WTC11 (cell line): ENCODE data around the gene ADAM12. TPM values are rescaled to one million over a fixed set of nuclear protein-coding genes. Genes with fewer than 3 reads are reported as not detected.

Experiments used
- ATAC-seq: fragments of 200-7000 bp; cut with Tn5 transposase; 2 replicates; pipeline ENCODE4 v1.10.0; 2021; ENCODE audit warnings: mild to moderate bottlenecking, moderate library complexity
- CTCF ChIA-PET: fragments of 300-600 bp; sonication (Branson Sonifier 250); formaldehyde crosslinking; loops from one replicate; lab custom pipeline; 2021; ENCODE audit warnings: antibody characterized with exemption; lab: Charles Lee
- POLR2A ChIA-PET: fragments of 350-600 bp; sonication (Branson Sonifier 250); formaldehyde crosslinking; loops from one replicate; lab custom pipeline; 2021; ENCODE audit warnings: antibody characterized with exemption; lab: Charles Lee
- DNase-seq: peaks from one replicate; pipeline ENCODE4 v3.0.0; 2021; ENCODE audit warnings: low spot score
- H3K27ac Mint-ChIP-seq: 2 replicates; pipeline ENCODE4 v1.8.0; 2021; ENCODE audit warnings: mixed read lengths
- H3K27me3 Mint-ChIP-seq: 2 replicates; pipeline ENCODE4 v1.8.0; 2021; ENCODE audit warnings: low read depth, mild to moderate bottlenecking, moderate library complexity, mixed read lengths
- H3K36me3 Mint-ChIP-seq: 2 replicates; pipeline ENCODE4 v1.8.0; 2021; ENCODE audit warnings: mixed read lengths
- H3K4me1 Mint-ChIP-seq: 2 replicates; pipeline ENCODE4 v1.8.0; 2022; ENCODE audit warnings: mixed read lengths
- H3K4me3 Mint-ChIP-seq: 2 replicates; pipeline ENCODE4 v1.8.0; 2021; ENCODE audit warnings: mild to moderate bottlenecking, moderate library complexity, mixed read lengths
- H3K9me3 Mint-ChIP-seq: 2 replicates; pipeline ENCODE4 v1.8.0; 2021; ENCODE audit warnings: mixed read lengths
- CREB1 ChIP-seq: sonication (generic); formaldehyde crosslinking; IDR thresholded peaks from 2 replicates; pipeline ENCODE4 v1.8.0; 2023; ENCODE audit warnings: mild to moderate bottlenecking, missing genetic modification reagents
- EMX1 ChIP-seq: fragments of 250-450 bp; sonication (Bioruptor Pico); IDR thresholded peaks from 2 replicates; pipeline ENCODE4 v1.8.0; 2021; ENCODE audit warnings: mild to moderate bottlenecking
- HMGA2 ChIP-seq: fragments of 250-450 bp; sonication (Bioruptor Pico); IDR thresholded peaks from 2 replicates; pipeline ENCODE4 v1.4.0; 2021; ENCODE audit warnings: mild to moderate bottlenecking, moderate library complexity
- KAT7 ChIP-seq: sonication (generic); formaldehyde crosslinking; IDR thresholded peaks from 2 replicates; pipeline ENCODE4 v1.8.1; 2023; ENCODE audit warnings: missing genetic modification reagents, mild to moderate bottlenecking, borderline replicate concordance
- PRRX2 ChIP-seq: fragments of 250-450 bp; sonication (Bioruptor Pico); IDR thresholded peaks from 2 replicates; pipeline ENCODE4 v1.8.0; 2021; ENCODE audit warnings: mild to moderate bottlenecking
- SMAD3 ChIP-seq: sonication (generic); formaldehyde crosslinking; IDR thresholded peaks from 2 replicates; pipeline ENCODE4 v1.8.0; 2022; ENCODE audit warnings: missing genetic modification reagents, mild to moderate bottlenecking, borderline replicate concordance
- SOX15 ChIP-seq: fragments of 250-450 bp; sonication (Bioruptor Pico); IDR thresholded peaks from 2 replicates; pipeline ENCODE4 v1.9.0; 2021; ENCODE audit warnings: mild to moderate bottlenecking
- SP1 ChIP-seq: sonication (generic); formaldehyde crosslinking; conservative IDR thresholded peaks from 2 replicates; pipeline ENCODE4 v1.8.1; 2022; ENCODE audit warnings: missing genetic modification reagents
- ZNF138 ChIP-seq: sonication (generic); formaldehyde crosslinking; conservative IDR thresholded peaks from 2 replicates; pipeline ENCODE4 v1.8.1; 2022; ENCODE audit warnings: mild to moderate bottlenecking, moderate library complexity, missing genetic modification reagents
- ZNF232 ChIP-seq: sonication (generic); formaldehyde crosslinking; IDR thresholded peaks from 2 replicates; pipeline ENCODE4 v1.8.0; 2022; ENCODE audit warnings: mild to moderate bottlenecking, missing genetic modification reagents
- ZNF263 ChIP-seq: sonication (generic); formaldehyde crosslinking; IDR thresholded peaks from 2 replicates; pipeline ENCODE4 v1.8.1; 2022; ENCODE audit warnings: low read depth, mild to moderate bottlenecking, moderate library complexity, missing genetic modification reagents
- ZNF671 ChIP-seq: fragments of 250-450 bp; sonication (Bioruptor Pico); IDR thresholded peaks from 2 replicates; pipeline ENCODE4 v1.8.0; 2021; ENCODE audit warnings: mild to moderate bottlenecking
- total RNA-seq: library from RNA; stranded (reverse); gene quantifications from 3 replicates; pipeline ENCODE4 v1.2.3, GENCODE V29; 2021
- TF ChIP-seq, protein P1 (sequence below): sonication (generic); formaldehyde crosslinking; conservative IDR thresholded peaks from 2 replicates; pipeline ENCODE4 v1.8.1; 2023; ENCODE audit warnings: mild to moderate bottlenecking, low read depth, missing genetic modification reagents, moderate library complexity
- TF ChIP-seq, protein P2 (sequence below): sonication (generic); formaldehyde crosslinking; IDR thresholded peaks from 2 replicates; pipeline ENCODE4 v1.8.1; 2023; ENCODE audit warnings: mild to moderate bottlenecking, missing genetic modification reagents
- TF ChIP-seq, protein P3 (sequence below): sonication (generic); formaldehyde crosslinking; conservative IDR thresholded peaks from 2 replicates; pipeline ENCODE4 v1.8.1; 2022; ENCODE audit warnings: mild to moderate bottlenecking, missing genetic modification reagents
- TF ChIP-seq, protein P4 (sequence below): sonication (generic); formaldehyde crosslinking; IDR thresholded peaks from 2 replicates; pipeline ENCODE4 v1.8.1; 2022; ENCODE audit warnings: mild to moderate bottlenecking, missing genetic modification reagents, moderate library complexity, borderline replicate concordance
- TF ChIP-seq, protein P5 (sequence below): sonication (generic); formaldehyde crosslinking; IDR thresholded peaks from 2 replicates; pipeline ENCODE4 v1.8.1; 2023; ENCODE audit warnings: mild to moderate bottlenecking, moderate library complexity, missing genetic modification reagents
- TF ChIP-seq, protein P6 (sequence below): fragments of 250-450 bp; sonication (Bioruptor Pico); IDR thresholded peaks from 2 replicates; pipeline ENCODE4 v2.1.2; 2022; ENCODE audit warnings: mild to moderate bottlenecking, moderate library complexity

Gene ADAM12
- total RNA-seq, 1 experiment from 2014 or later = 0.22 TPM

DNA sequence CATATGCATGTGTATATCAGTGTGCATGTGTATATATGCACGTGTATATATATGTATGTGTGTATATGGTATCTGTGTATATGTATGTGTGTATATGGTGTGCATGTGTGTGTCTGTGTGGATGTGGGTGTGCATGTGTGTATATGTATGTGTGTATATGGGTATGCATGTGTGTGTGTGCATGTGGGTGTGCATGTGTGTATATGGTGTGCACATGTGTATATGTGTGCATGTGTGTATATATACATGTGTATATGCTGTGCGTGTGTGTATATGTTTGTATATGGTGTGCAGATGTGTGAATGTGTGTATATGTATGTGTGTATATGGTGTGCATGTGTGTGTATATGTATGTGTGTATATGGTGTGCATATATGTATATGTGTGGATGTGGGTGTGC is 245.2 kb downstream of the ADAM12 start (continued):
- TF ChIP-seq SP1 (CRISPR knock-in tag) = no peak

DNA sequence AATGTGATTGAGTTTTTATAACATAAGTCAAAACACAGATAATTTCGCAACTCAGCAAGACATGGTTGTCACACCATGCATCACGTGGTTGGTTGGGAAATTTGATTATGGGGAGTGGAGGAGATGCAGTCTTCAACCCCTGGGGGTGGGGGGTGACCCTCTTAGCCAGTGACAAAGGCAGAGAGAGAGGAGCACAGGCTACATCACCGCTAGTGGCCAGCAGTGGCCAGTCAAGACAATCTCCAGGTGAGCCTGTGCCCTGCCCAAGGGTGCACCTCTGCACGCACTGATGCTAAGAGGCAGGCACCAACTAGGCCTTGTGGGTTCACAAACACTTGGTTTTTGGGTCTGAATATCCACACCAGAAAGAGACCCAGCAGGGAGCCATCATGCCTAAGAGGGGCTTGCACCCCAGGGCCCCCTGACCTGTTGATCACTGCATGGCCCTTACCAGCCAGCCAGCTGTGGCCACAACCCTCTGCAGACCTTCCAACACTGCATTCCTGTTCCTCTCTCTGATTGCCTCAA is 247.5 kb downstream of the ADAM12 start:
- Mint-ChIP-seq H3K9me3 (peaks cover 45% of the 10 kb centered on the region), H3K36me3 (peaks cover 15% of the 10 kb centered on the region), H3K4me3 (no peak overlapping the region), H3K4me1 (peaks cover 7% of the 10 kb centered on the region), H3K27me3 (no peaks in the 10 kb centered on the region), H3K27ac (no peak overlapping the region)
- TF ChIP-seq, protein P1, sequence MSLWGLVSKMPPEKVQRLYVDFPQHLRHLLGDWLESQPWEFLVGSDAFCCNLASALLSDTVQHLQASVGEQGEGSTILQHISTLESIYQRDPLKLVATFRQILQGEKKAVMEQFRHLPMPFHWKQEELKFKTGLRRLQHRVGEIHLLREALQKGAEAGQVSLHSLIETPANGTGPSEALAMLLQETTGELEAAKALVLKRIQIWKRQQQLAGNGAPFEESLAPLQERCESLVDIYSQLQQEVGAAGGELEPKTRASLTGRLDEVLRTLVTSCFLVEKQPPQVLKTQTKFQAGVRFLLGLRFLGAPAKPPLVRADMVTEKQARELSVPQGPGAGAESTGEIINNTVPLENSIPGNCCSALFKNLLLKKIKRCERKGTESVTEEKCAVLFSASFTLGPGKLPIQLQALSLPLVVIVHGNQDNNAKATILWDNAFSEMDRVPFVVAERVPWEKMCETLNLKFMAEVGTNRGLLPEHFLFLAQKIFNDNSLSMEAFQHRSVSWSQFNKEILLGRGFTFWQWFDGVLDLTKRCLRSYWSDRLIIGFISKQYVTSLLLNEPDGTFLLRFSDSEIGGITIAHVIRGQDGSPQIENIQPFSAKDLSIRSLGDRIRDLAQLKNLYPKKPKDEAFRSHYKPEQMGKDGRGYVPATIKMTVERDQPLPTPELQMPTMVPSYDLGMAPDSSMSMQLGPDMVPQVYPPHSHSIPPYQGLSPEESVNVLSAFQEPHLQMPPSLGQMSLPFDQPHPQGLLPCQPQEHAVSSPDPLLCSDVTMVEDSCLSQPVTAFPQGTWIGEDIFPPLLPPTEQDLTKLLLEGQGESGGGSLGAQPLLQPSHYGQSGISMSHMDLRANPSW (CRISPR knock-in tag) = no peak
- TF ChIP-seq PRRX2 (CRISPR knock-in tag) = no peak
- TF ChIP-seq ZNF263 = no peak
- TF ChIP-seq, protein P2, sequence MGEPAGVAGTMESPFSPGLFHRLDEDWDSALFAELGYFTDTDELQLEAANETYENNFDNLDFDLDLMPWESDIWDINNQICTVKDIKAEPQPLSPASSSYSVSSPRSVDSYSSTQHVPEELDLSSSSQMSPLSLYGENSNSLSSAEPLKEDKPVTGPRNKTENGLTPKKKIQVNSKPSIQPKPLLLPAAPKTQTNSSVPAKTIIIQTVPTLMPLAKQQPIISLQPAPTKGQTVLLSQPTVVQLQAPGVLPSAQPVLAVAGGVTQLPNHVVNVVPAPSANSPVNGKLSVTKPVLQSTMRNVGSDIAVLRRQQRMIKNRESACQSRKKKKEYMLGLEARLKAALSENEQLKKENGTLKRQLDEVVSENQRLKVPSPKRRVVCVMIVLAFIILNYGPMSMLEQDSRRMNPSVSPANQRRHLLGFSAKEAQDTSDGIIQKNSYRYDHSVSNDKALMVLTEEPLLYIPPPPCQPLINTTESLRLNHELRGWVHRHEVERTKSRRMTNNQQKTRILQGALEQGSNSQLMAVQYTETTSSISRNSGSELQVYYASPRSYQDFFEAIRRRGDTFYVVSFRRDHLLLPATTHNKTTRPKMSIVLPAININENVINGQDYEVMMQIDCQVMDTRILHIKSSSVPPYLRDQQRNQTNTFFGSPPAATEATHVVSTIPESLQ = no peak
- no peak for DNase-seq
- CTCF ChIA-PET = interaction anchor here (1.1 kb wide), 1 partner anchor 246 kb away, joined by 3 read pairs; no protein-coding TSS in a partner anchor
- ATAC-seq = 0 out of 2 replicates have a peak, but pooled peaks have one; percentile 16
- POLR2A ChIA-PET = no interaction called here

DNA sequence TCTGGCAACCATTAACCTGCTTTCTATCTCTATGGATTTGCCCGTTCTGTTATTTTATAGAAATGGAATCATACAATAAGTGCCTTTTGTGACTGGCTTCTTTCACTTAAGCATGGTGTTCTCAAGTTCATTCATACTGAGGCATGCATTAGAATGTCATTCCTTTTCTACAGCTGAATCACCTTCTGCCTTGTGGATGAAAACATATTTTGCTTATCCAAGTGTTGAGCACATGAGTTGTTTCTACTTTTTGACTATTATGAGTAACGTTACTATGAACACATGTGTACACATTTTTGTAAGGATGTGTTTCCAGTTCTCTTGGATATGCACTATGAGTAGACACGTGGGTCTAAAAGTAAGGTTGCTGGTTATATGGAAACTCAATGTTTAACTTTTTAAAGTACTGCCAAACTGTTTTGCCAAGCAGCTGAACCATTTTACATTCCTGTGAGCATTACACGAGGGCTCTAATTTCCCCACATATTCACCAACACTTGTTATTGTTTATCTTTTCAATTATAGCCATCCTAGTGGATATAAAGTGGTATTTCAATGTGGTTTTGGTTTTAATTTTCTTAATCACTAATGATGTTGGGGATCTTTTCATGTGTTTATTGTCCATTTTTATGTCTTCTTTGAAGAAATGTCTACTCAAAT is 250.6 kb downstream of the ADAM12 start:
- DNase-seq (no peak), ATAC-seq (no peak)
- Mint-ChIP-seq H3K4me3 (no peak overlapping the region), H3K4me1 (peaks cover 16% of the 10 kb centered on the region), H3K27ac (no peak overlapping the region), H3K27me3 (peaks cover 2% of the 10 kb centered on the region; the same call in 1 of the 2 replicates), H3K9me3 (peaks cover 33% of the 10 kb centered on the region), H3K36me3 (peaks cover 8% of the 10 kb centered on the region)
- CTCF ChIA-PET = no interaction called here
- TF ChIP-seq, protein P3, sequence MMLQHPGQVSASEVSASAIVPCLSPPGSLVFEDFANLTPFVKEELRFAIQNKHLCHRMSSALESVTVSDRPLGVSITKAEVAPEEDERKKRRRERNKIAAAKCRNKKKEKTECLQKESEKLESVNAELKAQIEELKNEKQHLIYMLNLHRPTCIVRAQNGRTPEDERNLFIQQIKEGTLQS (CRISPR knock-in tag) = no peak
- TF ChIP-seq PRRX2 (CRISPR knock-in tag) = no peak
- no peak for TF ChIP-seq SMAD3 (CRISPR knock-in tag)
- TF ChIP-seq CREB1 (CRISPR knock-in tag) = no peak
- no peak for TF ChIP-seq SP1 (CRISPR knock-in tag)
- TF ChIP-seq, protein P4, sequence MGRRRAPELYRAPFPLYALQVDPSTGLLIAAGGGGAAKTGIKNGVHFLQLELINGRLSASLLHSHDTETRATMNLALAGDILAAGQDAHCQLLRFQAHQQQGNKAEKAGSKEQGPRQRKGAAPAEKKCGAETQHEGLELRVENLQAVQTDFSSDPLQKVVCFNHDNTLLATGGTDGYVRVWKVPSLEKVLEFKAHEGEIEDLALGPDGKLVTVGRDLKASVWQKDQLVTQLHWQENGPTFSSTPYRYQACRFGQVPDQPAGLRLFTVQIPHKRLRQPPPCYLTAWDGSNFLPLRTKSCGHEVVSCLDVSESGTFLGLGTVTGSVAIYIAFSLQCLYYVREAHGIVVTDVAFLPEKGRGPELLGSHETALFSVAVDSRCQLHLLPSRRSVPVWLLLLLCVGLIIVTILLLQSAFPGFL = no peak
- POLR2A ChIA-PET = no interaction called here

DNA sequence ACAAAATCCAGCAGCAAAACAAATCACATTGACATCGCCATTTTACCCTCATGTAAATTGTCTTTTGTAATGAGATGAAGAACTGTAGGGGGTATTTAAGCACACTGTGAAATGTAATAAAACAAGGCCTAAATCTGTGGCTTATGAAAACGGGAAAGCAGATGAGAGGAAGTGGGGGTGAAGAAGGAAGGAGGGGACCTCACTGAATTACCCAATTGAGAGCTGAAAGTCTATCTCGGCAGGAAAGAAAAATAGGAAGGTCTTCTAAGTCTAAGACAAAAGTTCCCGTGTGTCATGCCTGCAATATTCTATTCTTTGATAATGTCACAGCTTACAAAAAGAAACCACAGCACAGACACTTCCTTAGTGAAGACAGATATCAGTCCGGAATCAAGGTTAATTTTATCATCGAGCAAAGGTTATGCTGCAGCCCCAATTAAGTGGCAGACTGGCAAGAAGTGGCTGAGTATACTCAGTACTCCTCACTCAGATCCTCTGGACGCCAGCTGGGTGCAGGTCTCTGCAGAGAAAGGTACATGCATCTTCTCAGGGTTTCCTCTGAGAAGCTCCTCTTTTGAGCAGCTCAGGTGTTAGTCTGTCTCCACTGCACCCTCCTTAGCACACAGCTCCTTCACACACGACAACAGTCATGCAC is 252.2 kb downstream of the ADAM12 start:
- H3K27ac Mint-ChIP-seq = no peak overlapping the region
- no peak overlapping the region for H3K4me3 Mint-ChIP-seq
- no peaks in the 10 kb centered on the region for H3K36me3 Mint-ChIP-seq
- peaks cover 17% of the 10 kb centered on the region for H3K9me3 Mint-ChIP-seq
- peaks cover 20% of the 10 kb centered on the region for H3K4me1 Mint-ChIP-seq
- ChIA-PET POLR2A (no interaction called here), CTCF (interaction anchor here (1.5 kb wide), 1 partner anchor 25 kb away, joined by 6 read pairs; no protein-coding TSS in a partner anchor)
- H3K27me3 Mint-ChIP-seq = peaks cover 2% of the 10 kb centered on the region; the same call in 1 of the 2 replicates
- DNase-seq = no peak
- no peak for ATAC-seq
- TF ChIP-seq ZNF138 (no peak), SOX15 (CRISPR knock-in tag) (no peak), HMGA2 (CRISPR knock-in tag) (no peak), SMAD3 (CRISPR knock-in tag) (no peak), ZNF671 (no peak), EMX1 (CRISPR knock-in tag) (no peak), KAT7 (CRISPR knock-in tag) (no peak), ZNF232 (CRISPR knock-in tag) (no peak)
- TF ChIP-seq, protein P5, sequence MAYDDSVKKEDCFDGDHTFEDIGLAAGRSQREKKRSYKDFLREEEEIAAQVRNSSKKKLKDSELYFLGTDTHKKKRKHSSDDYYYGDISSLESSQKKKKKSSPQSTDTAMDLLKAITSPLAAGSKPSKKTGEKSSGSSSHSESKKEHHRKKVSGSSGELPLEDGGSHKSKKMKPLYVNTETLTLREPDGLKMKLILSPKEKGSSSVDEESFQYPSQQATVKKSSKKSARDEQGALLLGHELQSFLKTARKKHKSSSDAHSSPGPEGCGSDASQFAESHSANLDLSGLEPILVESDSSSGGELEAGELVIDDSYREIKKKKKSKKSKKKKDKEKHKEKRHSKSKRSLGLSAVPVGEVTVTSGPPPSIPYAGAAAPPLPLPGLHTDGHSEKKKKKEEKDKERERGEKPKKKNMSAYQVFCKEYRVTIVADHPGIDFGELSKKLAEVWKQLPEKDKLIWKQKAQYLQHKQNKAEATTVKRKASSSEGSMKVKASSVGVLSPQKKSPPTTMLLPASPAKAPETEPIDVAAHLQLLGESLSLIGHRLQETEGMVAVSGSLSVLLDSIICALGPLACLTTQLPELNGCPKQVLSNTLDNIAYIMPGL (CRISPR knock-in tag) = no peak
- TF ChIP-seq, protein P6, sequence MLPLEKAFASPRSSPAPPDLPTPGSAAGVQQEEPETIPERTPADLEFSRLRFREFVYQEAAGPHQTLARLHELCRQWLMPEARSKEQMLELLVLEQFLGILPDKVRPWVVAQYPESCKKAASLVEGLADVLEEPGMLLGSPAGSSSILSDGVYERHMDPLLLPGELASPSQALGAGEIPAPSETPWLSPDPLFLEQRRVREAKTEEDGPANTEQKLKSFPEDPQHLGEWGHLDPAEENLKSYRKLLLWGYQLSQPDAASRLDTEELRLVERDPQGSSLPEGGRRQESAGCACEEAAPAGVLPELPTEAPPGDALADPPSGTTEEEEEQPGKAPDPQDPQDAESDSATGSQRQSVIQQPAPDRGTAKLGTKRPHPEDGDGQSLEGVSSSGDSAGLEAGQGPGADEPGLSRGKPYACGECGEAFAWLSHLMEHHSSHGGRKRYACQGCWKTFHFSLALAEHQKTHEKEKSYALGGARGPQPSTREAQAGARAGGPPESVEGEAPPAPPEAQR (CRISPR knock-in tag) = no peak
